ENCODE results near the gene DENND1A.

The DENND1A gene

GRCh38 chr9:123784518-123784917, 145.4 kb downstream of the DENND1A start:
- no peak overlapping the region for H3K9ac ChIP-seq (ENCODE audit: low read depth, low read length)
- H3K9me3 ChIP-seq (ENCODE audit: control insufficient read depth, insufficient read depth, low read length): no peaks in the 10 kb centered on the region
- H3K4me1 ChIP-seq (ENCODE audit: insufficient read depth, low read length): no peaks in the 10 kb centered on the region
- no peaks in the 10 kb centered on the region for H3K36me3 ChIP-seq (ENCODE audit: insufficient read depth, low read length)

- Histone ChIP-seq H3K4me1 (ENCODE audit: insufficient read depth, low read length) (peaks cover 13% of the 10 kb centered on the region; the same call in 1 of the 2 replicates), H3K9me3 (ENCODE audit: control insufficient read depth, insufficient read depth, low read length) (no peaks in the 10 kb centered on the region), H3K36me3 (ENCODE audit: insufficient read depth, low read length) (no peaks in the 10 kb centered on the region), H3K9ac (ENCODE audit: low read depth, low read length) (no peak overlapping the region)
These were observed 151.6 kb downstream of the DENND1A start for GRCh38 chr9:123778232-123778902.

DNA sequence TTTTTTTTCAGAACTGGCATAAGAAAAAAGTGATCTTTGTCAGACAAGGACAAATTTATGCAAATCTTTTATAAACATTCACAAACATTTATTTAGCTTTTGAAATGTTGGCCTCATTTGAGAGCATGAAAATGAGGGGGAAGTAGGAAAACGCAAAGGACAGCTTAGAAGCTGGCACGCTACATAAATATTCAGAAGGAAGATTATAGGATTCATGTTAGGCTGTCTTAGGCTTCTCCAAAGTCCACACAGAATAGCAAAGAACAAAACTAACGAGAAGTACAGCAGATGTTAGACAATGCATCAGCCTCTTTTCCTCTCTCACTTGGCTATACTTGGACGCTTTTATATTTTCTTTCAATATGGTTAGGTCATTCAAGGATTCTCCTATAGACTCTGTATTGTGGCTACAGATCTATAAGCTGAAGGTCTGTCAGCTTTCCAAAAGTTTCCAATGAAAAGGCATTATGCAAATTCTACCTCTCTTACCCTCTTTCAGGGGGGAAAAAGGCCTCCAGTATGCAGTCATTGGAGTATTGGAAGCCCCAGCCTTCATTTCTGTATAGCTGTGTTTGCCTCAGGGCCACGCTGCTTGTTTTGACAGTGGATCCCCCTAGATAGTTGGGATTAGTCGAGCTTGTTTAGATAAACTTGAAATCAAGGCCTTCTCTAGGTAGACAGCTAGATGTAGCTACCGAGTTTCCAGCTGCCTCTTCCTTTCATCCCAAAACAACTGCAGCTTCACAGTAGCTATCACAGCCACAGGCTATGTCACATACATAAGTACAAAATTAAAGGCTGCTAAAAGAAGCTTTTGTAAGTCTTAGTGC, 153.0 kb downstream of the DENND1A start:
- Histone ChIP-seq H3K36me3 (ENCODE audit: insufficient read depth, low read length) (no peaks in the 10 kb centered on the region), H3K4me1 (ENCODE audit: insufficient read depth, low read length) (peaks cover 13% of the 10 kb centered on the region; the same call in 1 of the 2 replicates), H3K9ac (ENCODE audit: low read depth, low read length) (no peak overlapping the region), H3K9me3 (ENCODE audit: control insufficient read depth, insufficient read depth, low read length) (no peaks in the 10 kb centered on the region)

- H3K9ac ChIP-seq (ENCODE audit: low read depth, low read length): no peak overlapping the region
- H3K4me1 ChIP-seq (ENCODE audit: insufficient read depth, low read length): peaks cover 13% of the 10 kb centered on the region; the same call in 1 of the 2 replicates
- H3K9me3 ChIP-seq (ENCODE audit: control insufficient read depth, insufficient read depth, low read length): no peaks in the 10 kb centered on the region
- H3K36me3 ChIP-seq (ENCODE audit: insufficient read depth, low read length): no peaks in the 10 kb centered on the region
These were observed 154.3 kb downstream of the DENND1A start for GRCh38 chr9:123775289-123776284.

GRCh38 chr9:123773783-123774182, 156.1 kb downstream of the DENND1A start:
- no peaks in the 10 kb centered on the region for H3K36me3 ChIP-seq (ENCODE audit: insufficient read depth, low read length)
- H3K4me1 ChIP-seq (ENCODE audit: insufficient read depth, low read length): peaks cover 13% of the 10 kb centered on the region; the same call in 1 of the 2 replicates
- no peak overlapping the region for H3K9ac ChIP-seq (ENCODE audit: low read depth, low read length)

GRCh38 chr9:123772967-123773366, 157.0 kb downstream of the DENND1A start:
- no peak overlapping the region for H3K9ac ChIP-seq (ENCODE audit: low read depth, low read length)
- no peaks in the 10 kb centered on the region for H3K9me3 ChIP-seq (ENCODE audit: control insufficient read depth, insufficient read depth, low read length)
- H3K36me3 ChIP-seq (ENCODE audit: insufficient read depth, low read length): no peaks in the 10 kb centered on the region
- peaks cover 9% of the 10 kb centered on the region; the same call in 1 of the 2 replicates for H3K4me1 ChIP-seq (ENCODE audit: insufficient read depth, low read length)

More at GRCh38 chr9:123773783-123774182, 156.1 kb downstream of the DENND1A start:
- no peaks in the 10 kb centered on the region for H3K9me3 ChIP-seq (ENCODE audit: control insufficient read depth, insufficient read depth, low read length)

DNA sequence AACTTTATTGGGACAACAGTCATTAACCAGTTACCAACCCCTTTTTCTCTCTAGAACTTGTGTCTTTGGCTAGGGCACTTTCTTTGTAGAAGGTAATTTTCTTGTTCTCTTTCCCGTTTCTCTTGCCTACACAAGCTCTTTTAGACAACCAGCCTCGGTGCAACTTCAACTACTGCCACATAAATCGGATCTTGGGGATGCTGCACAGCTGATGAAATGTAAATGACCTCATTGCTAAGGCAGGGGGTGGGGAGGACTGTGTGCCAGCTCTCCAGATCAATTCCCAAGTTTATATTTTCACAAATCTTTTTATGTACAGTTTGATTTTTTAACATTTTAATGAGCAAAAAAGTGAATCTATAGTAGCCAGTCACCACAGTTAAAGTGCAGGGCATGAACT, 157.6 kb downstream of the DENND1A start:
- Histone ChIP-seq H3K9ac (ENCODE audit: low read depth, low read length) (no peak overlapping the region), H3K9me3 (ENCODE audit: control insufficient read depth, insufficient read depth, low read length) (no peaks in the 10 kb centered on the region), H3K36me3 (ENCODE audit: insufficient read depth, low read length) (no peaks in the 10 kb centered on the region), H3K4me1 (ENCODE audit: insufficient read depth, low read length) (peaks cover 9% of the 10 kb centered on the region; the same call in 1 of the 2 replicates)

- H3K9me3 ChIP-seq (ENCODE audit: control insufficient read depth, insufficient read depth, low read length): no peaks in the 10 kb centered on the region
- H3K36me3 ChIP-seq (ENCODE audit: insufficient read depth, low read length): no peaks in the 10 kb centered on the region
- H3K9ac ChIP-seq (ENCODE audit: low read depth, low read length): no peak overlapping the region
- H3K4me1 ChIP-seq (ENCODE audit: insufficient read depth, low read length): peaks cover 3% of the 10 kb centered on the region; the same call in 1 of the 2 replicates
These were observed 158.2 kb downstream of the DENND1A start for GRCh38 chr9:123771690-123772089.

DNA sequence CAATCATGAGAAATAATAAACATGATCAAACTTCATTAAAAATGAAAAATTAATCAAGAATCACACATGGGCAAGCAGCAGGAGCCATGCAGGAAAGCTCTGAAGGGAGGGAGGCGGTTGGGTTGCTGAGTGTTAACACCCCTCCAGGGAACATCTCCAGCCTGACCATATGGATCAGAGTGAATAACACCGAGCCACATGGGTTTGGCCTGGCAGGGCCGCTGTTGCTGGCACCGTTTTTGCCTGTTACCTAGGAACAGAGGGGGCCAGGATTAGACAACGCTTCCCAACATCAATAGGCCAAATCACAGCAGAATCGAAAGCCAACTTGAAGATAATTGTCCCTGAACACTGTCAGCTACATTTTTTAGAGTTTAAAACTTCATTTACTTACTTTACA, 160.2 kb downstream of the DENND1A start:
- Histone ChIP-seq H3K9me3 (ENCODE audit: control insufficient read depth, insufficient read depth, low read length) (no peaks in the 10 kb centered on the region), H3K9ac (ENCODE audit: low read depth, low read length) (no peak overlapping the region), H3K36me3 (ENCODE audit: insufficient read depth, low read length) (no peaks in the 10 kb centered on the region), H3K4me1 (ENCODE audit: insufficient read depth, low read length) (no peaks in the 10 kb centered on the region; the same call in 1 of the 2 replicates)

DNA sequence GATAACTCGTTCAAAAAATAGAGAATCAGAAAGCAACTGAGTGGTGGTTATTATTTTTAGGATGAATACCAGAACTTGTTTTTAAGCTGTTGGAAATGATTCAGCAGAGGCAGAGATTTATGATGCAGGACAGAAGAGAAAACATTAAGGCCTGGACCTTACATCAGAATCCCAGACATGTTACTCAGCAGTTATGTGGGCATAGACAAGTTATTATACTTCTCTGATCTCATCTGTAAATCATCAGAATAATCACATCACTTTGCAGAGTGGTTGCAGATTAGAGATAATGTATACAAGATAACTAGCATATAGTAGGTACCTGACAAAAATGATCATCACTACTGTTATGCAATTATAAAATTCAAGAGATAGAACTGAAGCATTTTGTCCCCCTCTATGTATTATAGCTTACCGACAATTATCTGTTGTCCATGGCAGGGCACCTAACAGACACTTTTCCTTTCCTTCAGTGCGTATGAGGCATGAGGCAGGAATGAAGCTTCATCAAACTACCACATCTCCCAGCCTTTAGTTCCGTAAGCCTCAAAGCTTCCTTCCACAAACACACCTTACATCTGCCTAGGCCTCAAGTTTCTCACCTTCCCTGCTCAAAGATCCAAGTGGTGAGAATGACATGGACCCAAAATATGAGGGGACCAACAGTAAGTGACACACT, 165.9 kb downstream of the DENND1A start:
- H3K9me3 ChIP-seq (ENCODE audit: control insufficient read depth, insufficient read depth, low read length): no peaks in the 10 kb centered on the region
- no peak overlapping the region for H3K9ac ChIP-seq (ENCODE audit: low read depth, low read length)
- H3K4me1 ChIP-seq (ENCODE audit: insufficient read depth, low read length): peaks cover 16% of the 10 kb centered on the region
- H3K36me3 ChIP-seq (ENCODE audit: insufficient read depth, low read length): no peaks in the 10 kb centered on the region

- Histone ChIP-seq H3K4me1 (ENCODE audit: insufficient read depth, low read length) (peaks cover 17% of the 10 kb centered on the region), H3K36me3 (ENCODE audit: insufficient read depth, low read length) (no peaks in the 10 kb centered on the region), H3K9me3 (ENCODE audit: control insufficient read depth, insufficient read depth, low read length) (no peaks in the 10 kb centered on the region), H3K9ac (ENCODE audit: low read depth, low read length) (no peak overlapping the region)
These were observed 167.9 kb downstream of the DENND1A start for GRCh38 chr9:123761905-123762605.

GRCh38 chr9:123757960-123758359, 172.0 kb downstream of the DENND1A start:
- H3K9me3 ChIP-seq (ENCODE audit: control insufficient read depth, insufficient read depth, low read length): no peaks in the 10 kb centered on the region
- H3K9ac ChIP-seq (ENCODE audit: low read depth, low read length): no peak overlapping the region
- H3K4me1 ChIP-seq (ENCODE audit: insufficient read depth, low read length): peaks cover 21% of the 10 kb centered on the region
- no peaks in the 10 kb centered on the region for H3K36me3 ChIP-seq (ENCODE audit: insufficient read depth, low read length)

DNA sequence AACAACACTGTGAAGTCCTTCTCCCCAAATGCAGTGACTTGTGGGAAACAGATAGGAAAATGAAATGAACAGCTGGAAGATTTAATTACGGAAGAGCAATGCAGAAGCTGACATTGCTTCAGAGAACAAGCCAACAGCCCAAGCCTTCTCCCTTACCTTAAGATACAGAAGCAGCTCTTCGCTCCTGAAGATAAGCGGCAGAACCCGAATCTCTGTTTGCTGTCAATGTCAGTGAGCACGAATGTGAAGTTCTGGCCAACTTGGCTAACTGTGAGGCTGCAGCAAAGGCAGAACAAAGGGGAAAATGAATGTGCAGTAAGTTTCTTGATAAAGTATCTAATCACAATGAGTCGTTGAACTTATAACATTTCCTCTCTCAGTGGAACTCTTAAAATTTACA, 172.4 kb downstream of the DENND1A start:
- Histone ChIP-seq H3K9me3 (ENCODE audit: control insufficient read depth, insufficient read depth, low read length) (no peaks in the 10 kb centered on the region), H3K4me1 (ENCODE audit: insufficient read depth, low read length) (peaks cover 21% of the 10 kb centered on the region), H3K36me3 (ENCODE audit: insufficient read depth, low read length) (no peaks in the 10 kb centered on the region), H3K9ac (ENCODE audit: low read depth, low read length) (no peak overlapping the region)
